Measurements from ENCODE around the gene MSX1.

The MSX1 gene

DNA sequence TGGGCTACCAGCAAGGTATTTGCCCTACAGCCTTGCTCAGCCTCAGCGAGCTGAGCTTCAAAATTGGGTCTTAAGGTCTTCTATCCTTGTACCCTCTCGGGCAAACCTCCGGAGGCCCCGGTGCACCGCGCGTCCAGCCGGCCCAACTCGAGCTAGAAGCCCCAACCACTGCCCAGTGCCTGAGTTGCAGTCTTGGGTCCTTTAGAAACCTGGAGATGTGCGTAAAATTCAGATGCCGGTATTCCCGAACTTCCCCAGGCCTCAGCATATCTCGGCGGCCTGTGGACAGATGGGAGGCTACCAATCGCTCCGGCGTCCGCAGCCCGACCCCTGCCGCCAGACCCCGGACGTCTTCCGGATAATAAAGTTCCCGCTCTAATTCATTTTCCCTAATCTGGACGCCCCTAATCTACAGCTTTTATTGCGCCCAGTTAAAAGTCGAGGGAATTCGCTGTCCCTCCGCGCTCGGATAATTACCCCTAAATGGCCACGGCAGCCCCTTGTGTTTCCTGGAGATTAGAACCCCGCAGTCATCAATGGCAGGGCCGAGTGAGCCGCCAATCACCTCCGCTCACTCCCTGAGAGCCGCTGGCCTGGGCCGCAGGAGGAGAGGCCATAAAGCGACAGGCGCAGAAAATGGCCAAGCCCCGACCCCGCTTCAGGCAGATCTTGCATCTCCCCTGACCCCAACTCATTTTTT lies 1.5 kb upstream of the MSX1 start:
- DNase-seq (ENCODE audit: low read depth) = no peak

DNA sequence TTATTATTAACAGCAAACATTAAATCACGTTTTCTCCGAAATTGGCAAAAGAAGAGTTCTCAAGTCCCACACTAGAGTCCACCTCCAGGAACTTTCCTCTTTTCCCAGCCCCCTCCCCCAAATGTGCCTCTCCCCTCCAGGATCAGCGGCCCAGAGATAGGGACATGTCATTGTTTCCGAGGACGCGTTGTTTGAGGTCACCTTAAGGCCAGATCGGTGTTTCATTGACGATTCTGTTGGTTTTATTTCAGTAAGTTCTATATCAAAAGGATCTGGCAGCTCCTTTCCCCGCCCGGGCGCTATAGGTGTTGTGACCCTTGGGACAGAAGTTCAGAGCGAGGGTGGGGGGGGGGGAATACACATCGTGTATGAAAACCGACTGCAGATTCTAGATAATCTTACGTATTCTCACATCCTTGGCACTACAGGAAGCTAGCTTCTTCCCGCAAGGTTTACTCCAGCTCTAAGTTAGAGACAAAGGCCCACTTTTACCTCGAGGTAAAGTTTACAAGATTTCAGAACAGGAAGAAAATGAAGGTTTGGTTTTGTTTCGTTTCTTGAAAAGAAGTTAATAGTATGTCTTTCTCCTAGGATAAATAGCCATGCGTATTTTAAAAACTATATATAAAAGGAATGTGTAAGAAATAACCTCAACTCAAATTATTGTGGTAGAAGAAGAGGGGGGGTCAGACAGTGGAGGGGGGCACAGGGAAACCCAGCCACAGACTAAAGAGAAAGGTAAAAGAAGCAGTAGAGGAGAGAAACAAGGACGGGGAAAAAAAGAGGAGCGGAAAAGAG lies 739 bp upstream of the MSX1 start:
- no peak for DNase-seq (ENCODE audit: low read depth)

DNA sequence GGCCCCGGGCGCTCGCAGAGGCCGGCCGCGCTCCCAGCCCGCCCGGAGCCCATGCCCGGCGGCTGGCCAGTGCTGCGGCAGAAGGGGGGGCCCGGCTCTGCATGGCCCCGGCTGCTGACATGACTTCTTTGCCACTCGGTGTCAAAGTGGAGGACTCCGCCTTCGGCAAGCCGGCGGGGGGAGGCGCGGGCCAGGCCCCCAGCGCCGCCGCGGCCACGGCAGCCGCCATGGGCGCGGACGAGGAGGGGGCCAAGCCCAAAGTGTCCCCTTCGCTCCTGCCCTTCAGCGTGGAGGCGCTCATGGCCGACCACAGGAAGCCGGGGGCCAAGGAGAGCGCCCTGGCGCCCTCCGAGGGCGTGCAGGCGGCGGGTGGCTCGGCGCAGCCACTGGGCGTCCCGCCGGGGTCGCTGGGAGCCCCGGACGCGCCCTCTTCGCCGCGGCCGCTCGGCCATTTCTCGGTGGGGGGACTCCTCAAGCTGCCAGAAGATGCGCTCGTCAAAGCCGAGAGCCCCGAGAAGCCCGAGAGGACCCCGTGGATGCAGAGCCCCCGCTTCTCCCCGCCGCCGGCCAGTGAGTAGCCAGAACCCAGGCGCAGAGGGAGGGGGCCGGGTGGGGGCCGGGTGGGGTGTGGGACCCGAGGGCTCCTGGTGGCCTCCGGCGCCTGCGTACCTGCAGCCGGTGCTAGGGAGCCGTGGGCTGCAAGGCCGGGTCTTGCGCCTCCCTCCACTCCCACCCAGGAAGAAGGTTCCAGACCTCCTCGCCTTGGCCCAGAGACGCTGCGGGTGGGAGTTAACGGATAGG lies 534 bp downstream of the MSX1 start:
- DNase-seq (ENCODE audit: low read depth) = no peak

GRCh38 chr4:4860600-4861389 lies 1.3 kb downstream of the MSX1 start:
- DNase-seq (ENCODE audit: low read depth) = no peak

- DNase-seq (ENCODE audit: low read depth) = no peak
Measured at GRCh38 chr4:4861390-4862018, 2.0 kb downstream of the MSX1 start.

DNA sequence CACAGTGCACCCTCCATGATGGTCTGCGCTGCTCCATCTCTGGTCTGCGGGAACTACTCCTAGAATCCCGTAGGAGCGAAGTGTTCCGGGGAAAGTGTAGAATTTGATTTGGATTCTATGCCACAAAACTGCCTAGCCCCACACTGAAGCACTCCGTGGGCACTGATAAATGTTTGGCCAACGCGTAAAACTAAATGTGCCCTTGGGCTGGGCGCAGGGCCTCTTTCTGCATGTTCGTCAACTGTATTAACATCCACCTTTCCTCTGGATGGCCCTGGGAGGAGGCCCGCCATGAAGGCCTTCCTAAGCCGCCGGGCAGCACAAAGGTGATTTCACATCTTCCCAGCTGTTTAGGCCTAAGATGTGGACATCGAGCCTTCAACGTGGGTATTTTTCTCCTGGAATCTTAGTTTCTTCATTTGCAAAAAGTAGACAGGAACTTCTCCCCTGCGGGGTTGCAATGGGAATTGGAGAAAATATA lies 2.6 kb downstream of the MSX1 start:
- DNase-seq (ENCODE audit: low read depth) = no peak

GRCh38 chr4:4862665-4863482 lies 3.4 kb downstream of the MSX1 start:
- no peak for DNase-seq (ENCODE audit: low read depth)

DNA sequence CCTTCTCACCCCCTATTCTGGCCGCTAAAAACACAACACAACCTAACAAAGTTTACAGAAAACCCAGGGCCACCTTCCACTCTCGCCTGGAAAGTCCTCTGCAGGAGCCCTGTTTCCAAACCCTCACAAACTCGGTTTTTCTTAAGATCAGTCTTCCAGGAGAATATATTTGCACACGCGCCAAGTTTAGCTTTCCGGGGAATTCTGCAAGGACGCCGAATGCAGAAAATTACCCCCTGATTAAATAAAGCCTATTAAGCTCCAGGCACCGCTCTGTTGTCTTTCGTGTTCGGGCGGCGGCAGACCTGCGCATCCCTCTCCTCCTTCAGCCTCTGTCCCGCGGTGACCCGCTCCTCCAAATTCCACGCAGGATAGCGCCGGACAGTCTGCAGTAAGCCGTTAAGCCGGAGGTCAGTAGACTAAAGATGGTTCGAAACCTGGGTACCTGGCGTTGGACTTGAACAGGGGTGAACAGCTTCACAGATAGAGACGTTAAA lies 5.0 kb downstream of the MSX1 start:
- DNase-seq (ENCODE audit: low read depth) = no peak

- DNase-seq (ENCODE audit: low read depth) = no peak
Measured at GRCh38 chr4:4864940-4865704, 5.7 kb downstream of the MSX1 start.

GRCh38 chr4:4865705-4866123 lies 6.2 kb downstream of the MSX1 start:
- no peak for DNase-seq (ENCODE audit: low read depth)

- no peak for DNase-seq (ENCODE audit: low read depth)
Measured at GRCh38 chr4:4866124-4866865, 6.8 kb downstream of the MSX1 start.

DNA sequence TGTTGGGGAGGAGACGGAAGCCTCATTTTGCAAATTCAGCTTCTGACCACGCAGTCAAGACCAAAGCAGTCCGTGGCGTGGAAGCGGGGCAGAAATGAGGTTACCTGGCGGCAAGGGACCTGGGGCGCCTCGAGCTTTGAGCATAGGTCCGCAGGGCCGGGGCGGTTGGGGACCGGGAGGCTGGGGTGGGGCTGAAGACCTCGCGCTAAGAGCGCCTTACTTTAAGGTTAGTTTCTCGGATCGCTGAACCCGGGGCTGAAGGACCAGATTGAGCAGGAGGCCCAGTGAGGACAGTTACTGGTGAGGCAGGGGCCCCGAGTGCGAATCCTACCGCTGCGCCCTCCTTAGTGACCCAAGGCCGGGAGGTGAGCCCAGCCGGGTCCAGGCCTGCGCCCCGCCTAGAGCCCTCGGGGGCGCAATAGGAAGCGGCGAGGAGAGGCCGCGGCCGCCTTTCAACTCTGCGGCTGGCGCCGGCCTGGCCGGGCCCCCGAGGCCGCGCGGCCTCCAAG lies 7.5 kb downstream of the MSX1 start:
- DNase-seq (ENCODE audit: low read depth) = no peak

DNA sequence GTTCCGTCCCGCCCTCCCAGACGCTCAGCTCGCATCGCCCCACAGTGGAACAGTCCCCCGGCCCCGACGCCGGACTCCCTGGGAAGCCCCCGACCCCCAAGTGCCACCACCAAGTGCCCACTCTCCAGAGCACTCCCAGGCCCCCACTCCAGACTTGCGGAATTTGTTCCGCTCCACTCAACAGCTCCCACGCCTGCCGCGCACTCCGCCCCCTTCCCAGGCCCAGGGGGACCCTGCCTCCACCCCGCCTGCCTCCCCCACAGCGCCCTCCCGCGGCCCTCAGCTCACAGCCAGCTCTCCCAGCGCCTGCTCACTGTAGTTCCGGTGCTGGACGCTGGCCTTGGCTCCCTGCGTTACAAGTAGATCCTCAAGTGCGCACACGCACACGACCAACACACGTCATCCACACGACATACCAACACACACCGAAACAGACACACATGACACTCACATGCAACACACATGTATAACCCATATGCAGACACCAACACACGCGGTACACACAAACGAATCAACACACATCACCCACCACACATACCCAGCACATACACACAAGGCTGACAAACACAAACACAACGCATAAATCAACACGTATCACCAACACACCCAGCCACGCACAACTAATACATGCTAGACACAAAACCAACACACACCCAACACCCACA lies 8.0 kb downstream of the MSX1 start:
- DNase-seq (ENCODE audit: low read depth) = no peak

DNA sequence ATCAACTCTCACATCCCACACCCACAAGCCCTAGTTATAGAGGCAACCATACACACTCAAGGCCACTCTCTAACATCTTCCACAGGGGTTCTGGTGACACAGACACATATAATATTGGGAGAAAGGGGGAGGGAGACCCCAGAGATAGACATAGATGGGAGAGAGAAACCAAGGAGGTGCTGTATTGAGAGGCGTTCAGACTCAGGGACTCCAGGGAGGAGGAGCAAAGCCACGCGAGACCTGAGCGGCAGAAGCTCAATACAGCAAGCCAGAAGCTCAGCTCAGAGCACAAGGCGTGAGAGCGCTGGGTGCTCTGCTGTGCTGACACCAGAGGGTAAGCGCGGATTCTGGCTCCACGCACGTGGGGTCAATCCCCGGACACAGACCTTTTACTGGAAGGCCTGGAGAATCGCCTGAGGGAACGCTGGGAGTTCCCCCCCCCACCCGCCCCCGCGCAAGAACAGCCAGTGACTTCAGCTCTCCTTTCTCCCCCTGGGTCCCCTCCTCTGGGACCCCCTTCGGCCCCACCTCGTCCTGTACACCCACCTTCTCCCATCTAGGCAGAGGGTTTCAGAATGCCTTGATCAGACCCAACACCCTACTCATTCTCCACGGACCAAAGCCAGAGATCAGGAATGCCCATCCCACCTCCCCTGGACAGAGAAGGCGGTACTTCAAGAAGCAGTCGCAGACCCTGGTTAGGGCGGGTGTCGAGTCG lies 8.7 kb downstream of the MSX1 start:
- DNase-seq (ENCODE audit: low read depth) = no peak

- no peak for DNase-seq (ENCODE audit: low read depth)
Measured at GRCh38 chr4:4868758-4869723, 9.6 kb downstream of the MSX1 start.

Data from GM04503 (cell line).